RWPE2 (cell line): ENCODE measurements around the gene KYAT1.

ENCODE experiments used
- ATAC-seq: fragments of 200-7000 bp; cut with Tn5 transposase; 3 replicates; pipeline ENCODE4 v1.9.1; 2021; ENCODE audit warnings: low read depth
- DNase-seq: peaks from one replicate; pipeline ENCODE4 v3.0.0-alpha.2; 2020; ENCODE audit warnings: low spot score
- H3K27ac ChIP-seq: fragments of 450-650 bp; 2 replicates; pipeline ENCODE4 v1.5.1; 2017; ENCODE audit warnings: mild to moderate bottlenecking; ENCODE audit not compliant: poor library complexity, severe bottlenecking
- H3K27me3 ChIP-seq: fragments of 250-450 bp; sonication (Bioruptor Pico); 2 replicates; pipeline ENCODE4 v1.5.1; 2021; ENCODE audit warnings: mild to moderate bottlenecking, moderate library complexity; ENCODE audit not compliant: insufficient read depth, poor library complexity, severe bottlenecking
- H3K36me3 ChIP-seq: fragments of 250-450 bp; sonication (Bioruptor Pico); 2 replicates; pipeline ENCODE4 v1.5.1; 2020; ENCODE audit warnings: low read depth, mild to moderate bottlenecking, moderate library complexity
- H3K4me1 ChIP-seq: fragments of 250-450 bp; sonication (Bioruptor Pico); 2 replicates; pipeline ENCODE4 v1.5.1; 2021; ENCODE audit warnings: mild to moderate bottlenecking, moderate library complexity; ENCODE audit not compliant: insufficient read depth, poor library complexity, severe bottlenecking
- H3K4me3 ChIP-seq: fragments of 250-450 bp; sonication (Bioruptor Pico); 2 replicates; pipeline ENCODE4 v1.5.1; 2021; ENCODE audit warnings: mild to moderate bottlenecking, moderate library complexity; ENCODE audit not compliant: severe bottlenecking
- H3K9me3 ChIP-seq: fragments of 250-450 bp; sonication (Bioruptor Pico); 2 replicates; pipeline ENCODE4 v1.5.1; 2021; ENCODE audit warnings: mild to moderate bottlenecking, moderate library complexity; ENCODE audit not compliant: severe bottlenecking
- TF ChIP-seq, protein P1 (sequence below): fragments of 450-650 bp; IDR thresholded peaks from one replicate; pipeline ENCODE4 v1.5.1; 2017; ENCODE audit warnings: mild to moderate bottlenecking, moderate library complexity; ENCODE audit not compliant: poor library complexity, severe bottlenecking

The KYAT1 gene

GRCh38 chr9:128822407-128823042, 59.2 kb downstream of the KYAT1 start:
- Histone ChIP-seq H3K27ac (no peak overlapping the region), H3K36me3 (peaks cover 48% of the 10 kb centered on the region)

DNA sequence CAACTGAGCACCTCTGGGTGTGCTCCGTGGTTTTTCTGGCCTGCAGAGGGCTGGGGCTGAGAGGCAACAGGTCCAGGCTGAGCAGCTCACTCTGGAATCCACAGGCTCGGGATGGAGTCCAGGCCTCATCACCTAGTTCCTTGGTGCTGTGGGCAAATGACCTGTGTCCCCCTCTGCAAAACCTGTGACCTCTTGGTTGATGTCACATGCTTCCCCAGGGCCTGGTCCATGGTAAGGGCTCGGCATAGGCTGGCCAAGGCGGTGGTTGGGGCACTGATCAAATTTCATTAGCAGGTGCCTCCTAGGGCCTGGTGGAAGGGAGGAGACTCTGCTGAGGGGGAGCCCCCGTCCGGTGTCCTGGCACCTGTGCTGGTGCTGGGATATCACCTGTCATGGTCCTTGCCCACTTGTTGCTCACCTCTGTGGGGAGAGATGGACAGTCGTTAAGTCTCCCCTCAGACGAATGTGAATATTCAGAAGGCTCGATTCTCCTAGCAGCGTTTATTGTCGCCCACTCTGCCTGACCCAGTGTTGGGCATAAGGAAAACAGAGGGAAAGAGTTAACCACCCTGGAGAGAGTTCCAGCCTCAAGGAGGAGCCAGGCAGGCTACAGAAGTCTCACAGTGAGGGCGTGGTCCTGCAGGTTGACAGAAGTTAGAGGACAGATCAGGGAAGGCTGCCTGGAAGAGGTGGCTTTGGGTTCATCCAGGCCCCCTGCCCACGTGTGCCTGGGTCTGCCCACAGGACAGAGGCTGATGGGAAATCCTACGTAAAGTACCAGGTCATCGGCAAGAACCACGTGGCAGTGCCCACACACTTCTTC, 60.0 kb downstream of the KYAT1 start:
- Histone ChIP-seq H3K4me1 (no peaks in the 10 kb centered on the region), H3K36me3 (peaks cover 41% of the 10 kb centered on the region), H3K9me3 (no peaks in the 10 kb centered on the region), H3K27ac (no peak overlapping the region), H3K4me3 (no peak overlapping the region), H3K27me3 (no peaks in the 10 kb centered on the region)
- ATAC-seq (no peak), DNase-seq (no peak)
- TF ChIP-seq, protein P1, sequence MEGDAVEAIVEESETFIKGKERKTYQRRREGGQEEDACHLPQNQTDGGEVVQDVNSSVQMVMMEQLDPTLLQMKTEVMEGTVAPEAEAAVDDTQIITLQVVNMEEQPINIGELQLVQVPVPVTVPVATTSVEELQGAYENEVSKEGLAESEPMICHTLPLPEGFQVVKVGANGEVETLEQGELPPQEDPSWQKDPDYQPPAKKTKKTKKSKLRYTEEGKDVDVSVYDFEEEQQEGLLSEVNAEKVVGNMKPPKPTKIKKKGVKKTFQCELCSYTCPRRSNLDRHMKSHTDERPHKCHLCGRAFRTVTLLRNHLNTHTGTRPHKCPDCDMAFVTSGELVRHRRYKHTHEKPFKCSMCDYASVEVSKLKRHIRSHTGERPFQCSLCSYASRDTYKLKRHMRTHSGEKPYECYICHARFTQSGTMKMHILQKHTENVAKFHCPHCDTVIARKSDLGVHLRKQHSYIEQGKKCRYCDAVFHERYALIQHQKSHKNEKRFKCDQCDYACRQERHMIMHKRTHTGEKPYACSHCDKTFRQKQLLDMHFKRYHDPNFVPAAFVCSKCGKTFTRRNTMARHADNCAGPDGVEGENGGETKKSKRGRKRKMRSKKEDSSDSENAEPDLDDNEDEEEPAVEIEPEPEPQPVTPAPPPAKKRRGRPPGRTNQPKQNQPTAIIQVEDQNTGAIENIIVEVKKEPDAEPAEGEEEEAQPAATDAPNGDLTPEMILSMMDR: no peak

More at GRCh38 chr9:128822407-128823042, 59.2 kb downstream of the KYAT1 start:
- H3K9me3 ChIP-seq: no peaks in the 10 kb centered on the region
- DNase-seq (no peak), ATAC-seq (no peak)
- no peaks in the 10 kb centered on the region for H3K4me1 ChIP-seq
- TF ChIP-seq, protein P1: no peak
- H3K27me3 ChIP-seq: no peaks in the 10 kb centered on the region
- H3K4me3 ChIP-seq: no peak overlapping the region

DNA sequence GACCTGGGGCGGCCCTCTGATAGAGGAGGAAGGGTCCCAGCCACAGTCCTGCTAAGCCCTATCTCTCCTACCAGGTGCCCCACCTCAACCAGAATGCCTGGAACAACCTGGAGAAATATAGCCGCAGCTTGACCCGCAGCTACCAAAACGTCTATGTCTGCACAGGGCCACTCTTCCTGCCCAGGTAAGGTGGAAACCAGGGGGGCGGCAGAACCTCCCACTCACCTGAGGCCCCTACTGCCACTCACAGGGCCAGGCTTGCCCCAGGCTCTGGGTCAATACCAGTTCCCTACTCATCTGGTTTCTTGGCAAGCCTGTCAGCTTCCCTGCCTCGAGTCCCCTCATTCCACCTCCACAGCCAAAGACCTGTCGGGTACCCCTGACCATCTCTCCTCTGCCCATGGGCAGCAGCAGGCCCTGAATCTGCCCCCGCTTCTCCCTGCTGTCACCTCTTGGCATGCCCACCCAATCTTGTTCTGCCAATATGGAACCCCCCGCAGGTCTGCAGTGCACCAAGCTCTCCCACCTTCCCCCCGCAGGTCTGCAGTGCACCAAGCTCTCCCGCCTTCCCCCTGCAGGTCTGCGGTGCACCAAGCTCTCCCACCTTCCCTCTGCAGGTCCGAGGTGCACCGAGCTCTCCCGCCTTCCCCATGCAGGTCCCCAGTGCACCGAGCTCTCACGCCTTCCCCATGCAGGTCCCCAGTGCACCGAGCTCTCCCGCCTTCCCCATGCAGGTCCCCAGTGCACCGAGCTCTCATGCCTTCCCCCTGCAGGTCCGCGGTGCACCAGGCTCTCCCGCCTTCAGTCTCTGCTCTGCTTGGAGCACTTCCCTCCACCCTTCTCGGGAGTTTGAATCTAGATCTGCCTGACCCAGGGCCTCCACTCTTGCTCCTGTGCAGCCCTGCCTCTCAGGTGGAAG, 60.8 kb downstream of the KYAT1 start:
- Histone ChIP-seq H3K36me3 (peaks cover 32% of the 10 kb centered on the region), H3K4me1 (no peaks in the 10 kb centered on the region), H3K9me3 (no peaks in the 10 kb centered on the region), H3K4me3 (no peak overlapping the region), H3K27me3 (no peaks in the 10 kb centered on the region), H3K27ac (no peak overlapping the region)
- TF ChIP-seq, protein P1: no peak
- ATAC-seq: no peak
- no peak for DNase-seq

- peaks cover 23% of the 10 kb centered on the region for H3K36me3 ChIP-seq
These were observed 61.8 kb downstream of the KYAT1 start for GRCh38 chr9:128819716-128820664.

More at GRCh38 chr9:128819716-128820664, 61.8 kb downstream of the KYAT1 start:
- no peak for DNase-seq
- Histone ChIP-seq H3K27ac (no peak overlapping the region), H3K9me3 (no peaks in the 10 kb centered on the region), H3K27me3 (no peaks in the 10 kb centered on the region), H3K4me1 (no peaks in the 10 kb centered on the region), H3K4me3 (no peak overlapping the region)
- TF ChIP-seq, protein P1: no peak
- ATAC-seq: no peak
